UCSD-AML1 (cell line): ENCODE data around the gene PRKAR2B.
"Not testable (repeated sequence)": the region's sequence is repeated elsewhere in the genome, so short reads cannot be mapped to it uniquely, and the experiment has no call there.

Experiments
- DNase-seq: peaks from one replicate; lab custom pipeline; 2025; ENCODE audit not compliant: unreplicated experiment; lab: John Stamatoyannopoulos, UW

Gene PRKAR2B

GRCh38 chr7:107047902-107048782, 3.6 kb downstream of the PRKAR2B start:
- no peak for DNase-seq

- no peak for DNase-seq
Observed at GRCh38 chr7:107048783-107049418, 4.4 kb downstream of the PRKAR2B start.

- no peak for DNase-seq
Observed at GRCh38 chr7:107049480-107049879, 5.0 kb downstream of the PRKAR2B start.

GRCh38 chr7:107049971-107050532, 5.5 kb downstream of the PRKAR2B start:
- DNase-seq, result no peak

GRCh38 chr7:107051376-107051775, 6.9 kb downstream of the PRKAR2B start:
- DNase-seq, result no peak

- not testable (repeated sequence) for DNase-seq
Observed at GRCh38 chr7:107054965-107055364, 10.5 kb downstream of the PRKAR2B start.

GRCh38 chr7:107056058-107056457, 11.6 kb downstream of the PRKAR2B start:
- not testable (repeated sequence) for DNase-seq

GRCh38 chr7:107056728-107057473, 12.4 kb downstream of the PRKAR2B start:
- DNase-seq, result no peak

GRCh38 chr7:107057474-107057833, 12.9 kb downstream of the PRKAR2B start:
- no peak for DNase-seq

- no peak for DNase-seq
Observed at GRCh38 chr7:107059468-107059867, 15.0 kb downstream of the PRKAR2B start.

- DNase-seq, result no peak
Observed at GRCh38 chr7:107063245-107064120, 19.0 kb downstream of the PRKAR2B start.

- no peak for DNase-seq
Observed at GRCh38 chr7:107064255-107064654, 19.8 kb downstream of the PRKAR2B start.

GRCh38 chr7:107065929-107066247, 21.4 kb downstream of the PRKAR2B start:
- DNase-seq, result no peak

GRCh38 chr7:107068156-107068555, 23.7 kb downstream of the PRKAR2B start:
- no peak for DNase-seq

- DNase-seq, result no peak
Observed at GRCh38 chr7:107069457-107069856, 25.0 kb downstream of the PRKAR2B start.

GRCh38 chr7:107070710-107071109, 26.2 kb downstream of the PRKAR2B start:
- DNase-seq, result no peak

GRCh38 chr7:107071129-107071528, 26.6 kb downstream of the PRKAR2B start:
- DNase-seq, result no peak

GRCh38 chr7:107072133-107072532, 27.6 kb downstream of the PRKAR2B start:
- no peak for DNase-seq

- no peak for DNase-seq
Observed at GRCh38 chr7:107075863-107076574, 31.5 kb downstream of the PRKAR2B start.
